ENCODE data around the gene CEP170. TPM values are rescaled to one million over a fixed set of nuclear protein-coding genes. Genes with fewer than 3 reads are reported as not detected.

CEP170 gene
- total and polyA plus RNA-seq, 2 experiments from 2014 or later: 93.1 to 104 TPM

- TF ChIP-seq ZNF462 (CRISPR knock-in tag; IDR thresholded peaks at IDR 0.05) (no peak), ZNF114 (CRISPR knock-in tag; IDR thresholded peaks at IDR 0.05) (no peak)
Measured at GRCh38 chr1:243271996-243272395, 16.9 kb upstream of the CEP170 start (continued).

DNA sequence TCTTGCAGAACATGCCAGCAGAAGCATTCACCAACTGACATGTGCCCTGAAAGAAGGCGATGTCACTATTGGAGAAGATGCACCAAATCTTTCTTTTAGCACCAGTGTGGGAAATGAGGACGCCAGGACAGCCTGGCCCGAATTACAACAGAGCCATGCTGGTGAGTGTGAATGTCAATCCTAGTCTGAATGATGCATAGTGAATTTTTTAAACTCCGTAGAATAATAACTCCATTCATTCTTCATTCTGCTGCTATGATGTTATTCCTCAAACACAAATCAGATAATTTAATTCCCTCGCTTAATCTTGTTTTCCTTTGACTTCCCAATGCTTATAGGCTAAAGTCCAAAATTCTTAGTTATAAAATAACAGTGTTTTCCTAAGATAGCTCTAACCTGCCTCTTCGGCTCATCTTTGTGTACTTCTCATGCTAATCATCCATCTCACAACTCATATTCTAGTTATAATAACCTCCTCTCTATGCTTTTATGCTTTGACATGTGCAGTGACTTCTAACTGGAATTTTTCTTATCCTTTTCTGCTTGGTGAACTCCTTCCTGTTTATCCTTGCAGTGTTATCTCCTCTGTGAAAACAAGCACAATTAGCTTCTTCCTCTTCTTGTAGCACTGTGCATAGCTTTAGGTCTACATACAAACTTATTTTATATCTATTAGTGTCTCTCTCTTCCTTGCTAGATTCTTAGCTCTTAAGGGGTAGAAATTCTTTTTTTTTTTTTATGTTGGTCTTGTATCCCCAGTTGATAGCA, 15.2 kb upstream of the CEP170 start:
- Mint-ChIP-seq H3K36me3 (ENCODE audit: low read depth) (no peaks in the 10 kb centered on the region), H3K4me3 (no peak overlapping the region), H3K27ac (no peak overlapping the region), H3K4me1 (peaks cover 20% of the 10 kb centered on the region), H3K27me3 (ENCODE audit: insufficient read depth, low read depth, poor library complexity) (no peaks in the 10 kb centered on the region), H3K9me3 (no peaks in the 10 kb centered on the region)
- Histone ChIP-seq H3K36me3 (ENCODE audit: insufficient read depth) (no peaks in the 10 kb centered on the region), H3K4me2 (no peak overlapping the region), H3K79me2 (replicated peaks; ENCODE audit: insufficient read depth) (no peaks in the 10 kb centered on the region), H3F3A (replicated peaks; ENCODE audit: low read depth) (no peaks in the 10 kb centered on the region), H3K27me3 (ENCODE audit: insufficient read depth) (no peaks in the 10 kb centered on the region), H3K9me2 (ENCODE audit: insufficient read depth) (no peaks in the 10 kb centered on the region), H3K27ac (ENCODE audit: low read depth) (no peak overlapping the region), H3K4me1 (ENCODE audit: insufficient read depth) (peaks cover 10% of the 10 kb centered on the region; the same call in 1 of the 2 replicates), H2AFZ (no peak overlapping the region), H3K4me3 (no peak overlapping the region), H4K20me1 (replicated peaks; ENCODE audit: insufficient read depth) (no peaks in the 10 kb centered on the region)
- DNase-seq (ENCODE audit: low spot score) (no peak), ATAC-seq (no peak)
- TF ChIP-seq CREB1 (CRISPR knock-in tag; IDR thresholded peaks at IDR 0.05; ENCODE audit: low read depth): no peak
- no peak for TF ChIP-seq REST (IDR thresholded peaks at IDR 0.05; ENCODE audit: unreplicated experiment)
- TF ChIP-seq POLR2AphosphoS5 (IDR thresholded peaks at IDR 0.05; ENCODE audit: low read depth): no peak
- TF ChIP-seq ZNF114 (CRISPR knock-in tag; IDR thresholded peaks at IDR 0.05): no peak
- no peak for TF ChIP-seq EZH2phosphoT487 (IDR thresholded peaks at IDR 0.05; ENCODE audit: unreplicated experiment)
- no peak for TF ChIP-seq NANOG (IDR thresholded peaks at IDR 0.05; ENCODE audit: borderline replicate concordance)
- no peak for TF ChIP-seq ZNF331 (CRISPR knock-in tag; IDR thresholded peaks at IDR 0.05; ENCODE audit: low read depth)
- TF ChIP-seq EZH2 (IDR thresholded peaks at IDR 0.05; ENCODE audit: low read depth, unreplicated experiment): no peak

Data from GM23338 (cell line).